Kidney (tissue), 14 donors: Measurements from ENCODE around the gene TAMM41. TPM values are rescaled to one million over a fixed set of nuclear protein-coding genes. Genes with fewer than 3 reads are reported as not detected.
"Not testable (repeated sequence)": the region's sequence is repeated elsewhere in the genome, so short reads cannot be mapped to it uniquely, and the experiment has no call there.

ENCODE experiments used
- DNase-seq, 5 donors: peaks; one replicate each; pipeline ENCODE4 v3.0.0-alpha.2; 2013 to 2020
- FAIRE-seq: peaks from 2 replicates; lab custom pipeline; 2012; peaks lifted over from hg19 to GRCh38; lab: Jason Lieb, UNC
- H3K27ac ChIP-seq, 2 donors: one replicate each; pipeline ENCODE4 v1.7.0; 2013; ENCODE audit warnings: low read depth in 2 of 2, low read length in 2 of 2, inconsistent platforms in 1 of 2
- H3K27me3 ChIP-seq: one replicate; pipeline ENCODE4 v1.7.1; 2013; ENCODE audit warnings: low read length, inconsistent platforms; ENCODE audit not compliant: control insufficient read depth, insufficient read depth
- H3K36me3 ChIP-seq, 3 donors: one replicate each; pipeline versions ENCODE4 v1.7.0 to v1.7.1; 2013; ENCODE audit warnings: low read length in 3 of 3, control low read depth in 1 of 3, inconsistent platforms in 1 of 3; ENCODE audit not compliant: insufficient read depth in 3 of 3, control insufficient read depth in 2 of 3
- H3K4me1 ChIP-seq, 3 donors: one replicate each; pipeline versions ENCODE4 v1.7.0 to v1.7.1; 2013; ENCODE audit warnings: low read length in 3 of 3, inconsistent platforms in 1 of 3, low read depth in 1 of 3; ENCODE audit not compliant: control insufficient read depth in 2 of 3, insufficient read depth in 2 of 3
- H3K4me3 ChIP-seq, 3 donors: one replicate each; pipeline versions ENCODE4 v1.7.0 to v1.8.1; 2013; ENCODE audit warnings: low read length in 3 of 3, control low read depth in 1 of 3, inconsistent platforms in 1 of 3
- H3K9ac ChIP-seq, 3 donors: one replicate each; pipeline versions ENCODE4 v1.7.0 to v1.7.1; 2013; ENCODE audit warnings: low read length in 3 of 3, control low read depth in 1 of 3, inconsistent platforms in 1 of 3
- H3K9me3 ChIP-seq, 3 donors: one replicate each; pipeline versions ENCODE4 v1.7.0 to v1.7.1; 2013; ENCODE audit warnings: low read length in 3 of 3, control low read depth in 1 of 3, inconsistent platforms in 1 of 3; ENCODE audit not compliant: control insufficient read depth in 2 of 3, insufficient read depth in 1 of 3
- CTCF ChIP-seq: IDR thresholded peaks from 3 replicates; pipeline ENCODE4 v1.5.1; 2012; ENCODE audit warnings: mild to moderate bottlenecking, moderate library complexity, borderline replicate concordance; ENCODE audit not compliant: insufficient read depth; ENCODE audit errors: extremely low read depth
- intact Hi-C: fragments of 100-400 bp; cut with DNase I; formaldehyde crosslinking; loops from one replicate; pipeline ENCODE4 v1.11.1; 2022
- polyA plus RNA-seq: library from polyadenylated mRNA; stranded (reverse); fragments of 350-450 nt; fragmentation: Illumina TruSeq; extraction: RNeasy Lipid Tissue Mini Kit (QIAGEN cat#74804); gene quantifications from one replicate; pipeline ENCODE4 v1.2.3, GENCODE V29; 2014; ENCODE audit warnings: low read depth, low replicate concordance; ENCODE audit not compliant: insufficient read depth
- total RNA-seq: library from RNA; stranded (reverse); fragmentation: NEBNext Ultra II Directional; extraction: Animal tissue kit (Norgen Biotek cat#: 25700); gene quantifications from one replicate; pipeline ENCODE4 v1.2.1, GENCODE V29; 2021
- donor health status: control.
- donor health status: control.
- donor health status: control.
- donor health status: control.
- donor health status: control.
- donor health status: DM: yes; HTN: yes; CAD: no.
- donor health status: Normal renal cell carcinoma (clear cell type).

TAMM41 gene
- total and polyA plus RNA-seq, 2 donors from 2014 or later: 10.3 to 19.4 TPM

GRCh38 chr3:11775493-11775892, 71.2 kb downstream of the TAMM41 start:
- no peak overlapping the region for H3K27ac ChIP-seq
- H3K9ac ChIP-seq: no peak overlapping the region
- H3K4me1 ChIP-seq: peaks cover 0 to 5% (median 5%) of the 10 kb centered on the region in 3 donors
- H3K4me3 ChIP-seq: no peak overlapping the region
- DNase-seq (no peak), FAIRE-seq (no peak)
- no peaks in the 10 kb centered on the region for H3K9me3 ChIP-seq
- TF ChIP-seq CTCF: no peak
- H3K27me3 ChIP-seq: no peaks in the 10 kb centered on the region
- intact Hi-C loops: no loop called here
- peaks cover 0 to 3% (median 0%) of the 10 kb centered on the region in 3 donors for H3K36me3 ChIP-seq

- DNase-seq (peak in 4 of 5 donors; percentile 52 to 79 (median 66)), FAIRE-seq (no peak)
- no peak overlapping the region for H3K4me3 ChIP-seq
- peaks cover 0 to 11% (median 6%) of the 10 kb centered on the region in 3 donors for H3K4me1 ChIP-seq
- H3K9me3 ChIP-seq: no peaks in the 10 kb centered on the region
- TF ChIP-seq CTCF: peak; percentile 41
- peaks cover 0 to 2% (median 0%) of the 10 kb centered on the region in 3 donors for H3K36me3 ChIP-seq
- H3K27me3 ChIP-seq: no peaks in the 10 kb centered on the region
- intact Hi-C loops: no loop called here
- no peak overlapping the region for H3K9ac ChIP-seq
- H3K27ac ChIP-seq: no peak overlapping the region
Observed at GRCh38 chr3:11774296-11774877, 72.3 kb downstream of the TAMM41 start.

- intact Hi-C loops, FAIRE-seq, H3K27me3 ChIP-seq, H3K36me3 ChIP-seq, H3K27ac ChIP-seq, H3K4me3 ChIP-seq, H3K9ac ChIP-seq, H3K9me3 ChIP-seq, DNase-seq: not testable (repeated sequence)
- peaks cover 0 to 11% (median 6%) of the 10 kb centered on the region in 3 donors for H3K4me1 ChIP-seq
Observed at GRCh38 chr3:11771931-11772330, 74.8 kb downstream of the TAMM41 start.

- DNase-seq (peak; percentile 87 to 94 (median 90)), FAIRE-seq (no peak)
- TF ChIP-seq CTCF: no peak
- Histone ChIP-seq H3K4me3 (peak overlapping the region in 2 of 3 donors; percentile 5 to 41), H3K9me3 (no peaks in the 10 kb centered on the region), H3K9ac (peak overlapping the region in 1 of 3 donors; percentile 7), H3K36me3 (no peaks in the 10 kb centered on the region), H3K27ac (no peak overlapping the region), H3K27me3 (no peaks in the 10 kb centered on the region), H3K4me1 (peaks cover 0 to 11% (median 6%) of the 10 kb centered on the region in 3 donors)
- intact Hi-C loops: no loop called here
Observed at GRCh38 chr3:11770477-11771391, 76.0 kb downstream of the TAMM41 start.
